ENCODE measurements around the gene CFAP74.

Gene CFAP74

GRCh38 chr1:2018217-2019171 is 14.9 kb upstream of the CFAP74 start:
- DNase-seq: no peak

- no peak for DNase-seq
Observed at GRCh38 chr1:2016123-2016522, 12.5 kb upstream of the CFAP74 start.

GRCh38 chr1:2014741-2015735 is 11.5 kb upstream of the CFAP74 start:
- no peak for DNase-seq

GRCh38 chr1:2014181-2014580 is 10.6 kb upstream of the CFAP74 start:
- no peak for DNase-seq

- DNase-seq: no peak
Observed at GRCh38 chr1:2009101-2010053, 5.8 kb upstream of the CFAP74 start.

GRCh38 chr1:2004856-2005255 is 1.3 kb upstream of the CFAP74 start:
- no peak for DNase-seq

GRCh38 chr1:2001773-2002411 is 1.7 kb downstream of the CFAP74 start:
- DNase-seq: no peak

- DNase-seq: no peak
Observed at GRCh38 chr1:2000850-2001249, 2.7 kb downstream of the CFAP74 start.

- DNase-seq: no peak
Observed at GRCh38 chr1:2000432-2000831, 3.2 kb downstream of the CFAP74 start.

- DNase-seq: no peak
Observed at GRCh38 chr1:1997576-1997975, 6.0 kb downstream of the CFAP74 start.

- peak; percentile 78 for DNase-seq
Observed at GRCh38 chr1:1996207-1996651, 7.4 kb downstream of the CFAP74 start.

GRCh38 chr1:1994536-1994935 is 9.1 kb downstream of the CFAP74 start:
- DNase-seq: no peak

- no peak for DNase-seq
Observed at GRCh38 chr1:1990222-1990621, 13.4 kb downstream of the CFAP74 start.

GRCh38 chr1:1989789-1990188 is 13.8 kb downstream of the CFAP74 start:
- DNase-seq: no peak

- DNase-seq: no peak
Observed at GRCh38 chr1:1989102-1989542, 14.5 kb downstream of the CFAP74 start.

GRCh38 chr1:1988061-1988945 is 15.3 kb downstream of the CFAP74 start:
- no peak for DNase-seq

GRCh38 chr1:1987142-1987510 is 16.5 kb downstream of the CFAP74 start:
- no peak for DNase-seq

- DNase-seq: no peak
Observed at GRCh38 chr1:1986451-1987141, 17.0 kb downstream of the CFAP74 start.

GRCh38 chr1:1985375-1986050 is 18.1 kb downstream of the CFAP74 start:
- no peak for DNase-seq
